Breast epithelium (tissue), 3 donors: Measurements from ENCODE around the gene CYP2D6.
"Not testable (repeated sequence)": the region's sequence is repeated elsewhere in the genome, so short reads cannot be mapped to it uniquely, and the experiment has no call there.

Source experiments
- CTCF ChIP-seq, 3 donors: fragments of 450-650 bp; IDR thresholded peaks; one replicate each; pipeline ENCODE4 v1.5.1; 2016 to 2017; ENCODE audit warnings: antibody characterized with exemption in 3 of 3, mild to moderate bottlenecking in 3 of 3, moderate library complexity in 3 of 3
- POLR2A ChIP-seq: fragments of 450-650 bp; IDR thresholded peaks from one replicate; pipeline ENCODE4 v1.6.1; 2016; ENCODE audit warnings: antibody characterized with exemption, mild to moderate bottlenecking, moderate library complexity
- POLR2AphosphoS5 ChIP-seq, 3 donors: sonication (generic); formaldehyde crosslinking; IDR thresholded peaks; one replicate each; pipeline ENCODE4 v1.6.1; 2017; ENCODE audit warnings: antibody characterized with exemption in 3 of 3

- TF ChIP-seq CTCF (IDR thresholded peaks at IDR 0.05); POLR2A; POLR2AphosphoS5 (IDR thresholded peaks at IDR 0.05): not testable (repeated sequence)
These were observed 8.9 kb upstream of the CYP2D6 start for GRCh38 chr22:42139508-42139907.
